GM21825 (cell line): ENCODE measurements around the gene FMC1.
A peak's percentile ranks its signal among the peaks of the same experiment; 100 is the strongest.
"Not testable (repeated sequence)": the region's sequence is repeated elsewhere in the genome, so short reads cannot be mapped to it uniquely, and the experiment has no call there.

Source experiments
- ATAC-seq: cut with Tn5 transposase; IDR thresholded peaks from one replicate; pipeline ENCODE4 v1.9.1; 2021; ENCODE audit warnings: mild to moderate bottlenecking, moderate library complexity; ENCODE audit not compliant: unreplicated experiment

FMC1 gene

GRCh38 chr7:139341058-139341775, at the start of gene FMC1:
Gene FMC1, plus strand, starts transcription at chr7:139341337. Its CDS starts 48 bp downstream, at chr7:139341385.
- peak; percentile 52 for ATAC-seq

- no peak for ATAC-seq
Measured at GRCh38 chr7:139292821-139293220, 48.3 kb upstream of the FMC1 start.

- ATAC-seq, result no peak
Measured at GRCh38 chr7:139293534-139293933, 47.6 kb upstream of the FMC1 start.

- no peak for ATAC-seq
Measured at GRCh38 chr7:139294241-139294640, 46.9 kb upstream of the FMC1 start.

GRCh38 chr7:139294951-139295575, 46.1 kb upstream of the FMC1 start:
- ATAC-seq, result no peak

GRCh38 chr7:139297795-139298194, 43.3 kb upstream of the FMC1 start:
- ATAC-seq, result no peak

GRCh38 chr7:139299296-139299695, 41.8 kb upstream of the FMC1 start:
- no peak for ATAC-seq

GRCh38 chr7:139300390-139300789, 40.7 kb upstream of the FMC1 start:
- no peak for ATAC-seq

- ATAC-seq, result no peak
Measured at GRCh38 chr7:139304517-139304916, 36.6 kb upstream of the FMC1 start.

- no peak for ATAC-seq
Measured at GRCh38 chr7:139317939-139318505, 23.1 kb upstream of the FMC1 start.

GRCh38 chr7:139321071-139321745, 19.9 kb upstream of the FMC1 start:
- no peak for ATAC-seq

GRCh38 chr7:139324709-139325108, 16.4 kb upstream of the FMC1 start:
- ATAC-seq, result not testable (repeated sequence)

- ATAC-seq, result no peak
Measured at GRCh38 chr7:139328375-139328774, 12.8 kb upstream of the FMC1 start.

- no peak for ATAC-seq
Measured at GRCh38 chr7:139329119-139329518, 12.0 kb upstream of the FMC1 start.

- ATAC-seq, result no peak
Measured at GRCh38 chr7:139330333-139331030, 10.7 kb upstream of the FMC1 start.

GRCh38 chr7:139332697-139333359, 8.3 kb upstream of the FMC1 start:
- no peak for ATAC-seq

- not testable (repeated sequence) for ATAC-seq
Measured at GRCh38 chr7:139333443-139333842, 7.7 kb upstream of the FMC1 start.

GRCh38 chr7:139334399-139335150, 6.6 kb upstream of the FMC1 start:
- ATAC-seq, result no peak

GRCh38 chr7:139339025-139339424, 2.1 kb upstream of the FMC1 start:
- no peak for ATAC-seq

- no peak for ATAC-seq
Measured at GRCh38 chr7:139339698-139340036, 1.5 kb upstream of the FMC1 start.
